ENCODE measurements around the gene PCDH9. TPM values are rescaled to one million over a fixed set of nuclear protein-coding genes. Genes with fewer than 3 reads are reported as not detected.

The PCDH9 gene
- total RNA-seq, 1 donor from 2014 or later, result 9.8 TPM

GRCh38 chr13:67076378-67076777 is 153.8 kb downstream of the PCDH9 start:
- Mint-ChIP-seq H3K27ac (ENCODE audit: unreplicated experiment) (no peak overlapping the region), H3K4me1 (ENCODE audit: low read depth) (peaks cover 6% of the 10 kb centered on the region), H3K4me3 (ENCODE audit: unreplicated experiment) (no peak overlapping the region), H3K27me3 (ENCODE audit: low read depth) (no peaks in the 10 kb centered on the region), H3K36me3 (ENCODE audit: low read depth) (no peaks in the 10 kb centered on the region), H3K9me3 (ENCODE audit: low read depth) (no peaks in the 10 kb centered on the region)
- TF ChIP-seq CTCF (IDR thresholded peaks at IDR 0.05), result no peak
- DNase-seq (ENCODE audit: low spot score), result no peak

- Mint-ChIP-seq H3K27ac (ENCODE audit: unreplicated experiment) (no peak overlapping the region), H3K9me3 (ENCODE audit: low read depth) (no peaks in the 10 kb centered on the region), H3K36me3 (ENCODE audit: low read depth) (no peaks in the 10 kb centered on the region), H3K4me3 (ENCODE audit: unreplicated experiment) (no peak overlapping the region), H3K27me3 (ENCODE audit: low read depth) (no peaks in the 10 kb centered on the region), H3K4me1 (ENCODE audit: low read depth) (peaks cover 6% of the 10 kb centered on the region)
- peak; percentile 72 for TF ChIP-seq CTCF (IDR thresholded peaks at IDR 0.05)
- DNase-seq (ENCODE audit: low spot score), result no peak
These were observed 154.9 kb downstream of the PCDH9 start for GRCh38 chr13:67075239-67075638.

- no peak for TF ChIP-seq CTCF (IDR thresholded peaks at IDR 0.05)
- Mint-ChIP-seq H3K4me3 (ENCODE audit: unreplicated experiment) (no peak overlapping the region), H3K4me1 (ENCODE audit: low read depth) (peaks cover 6% of the 10 kb centered on the region), H3K27ac (ENCODE audit: unreplicated experiment) (no peak overlapping the region), H3K27me3 (ENCODE audit: low read depth) (no peaks in the 10 kb centered on the region), H3K9me3 (ENCODE audit: low read depth) (no peaks in the 10 kb centered on the region), H3K36me3 (ENCODE audit: low read depth) (no peaks in the 10 kb centered on the region)
- DNase-seq (ENCODE audit: low spot score), result no peak
These were observed 158.1 kb downstream of the PCDH9 start for GRCh38 chr13:67071918-67072598.

GRCh38 chr13:67070306-67070705 is 159.8 kb downstream of the PCDH9 start:
- Mint-ChIP-seq H3K9me3 (ENCODE audit: low read depth) (no peaks in the 10 kb centered on the region), H3K27me3 (ENCODE audit: low read depth) (no peaks in the 10 kb centered on the region), H3K4me1 (ENCODE audit: low read depth) (no peaks in the 10 kb centered on the region), H3K4me3 (ENCODE audit: unreplicated experiment) (no peak overlapping the region), H3K27ac (ENCODE audit: unreplicated experiment) (no peak overlapping the region), H3K36me3 (ENCODE audit: low read depth) (no peaks in the 10 kb centered on the region)
- DNase-seq (ENCODE audit: low spot score), result no peak
- TF ChIP-seq CTCF (IDR thresholded peaks at IDR 0.05), result no peak

GRCh38 chr13:67069117-67069767 is 160.9 kb downstream of the PCDH9 start:
- H3K27ac Mint-ChIP-seq (ENCODE audit: unreplicated experiment), result no peak overlapping the region
- no peaks in the 10 kb centered on the region for H3K27me3 Mint-ChIP-seq (ENCODE audit: low read depth)
- no peaks in the 10 kb centered on the region for H3K9me3 Mint-ChIP-seq (ENCODE audit: low read depth)
- H3K4me1 Mint-ChIP-seq (ENCODE audit: low read depth), result peaks cover 7% of the 10 kb centered on the region
- no peaks in the 10 kb centered on the region for H3K36me3 Mint-ChIP-seq (ENCODE audit: low read depth)
- no peak for TF ChIP-seq CTCF (IDR thresholded peaks at IDR 0.05)
- DNase-seq (ENCODE audit: low spot score), result no peak
- H3K4me3 Mint-ChIP-seq (ENCODE audit: unreplicated experiment), result no peak overlapping the region
